HG03520 (cell line): ENCODE data around the gene TNPO1.
"Not testable (repeated sequence)": the region's sequence is repeated elsewhere in the genome, so short reads cannot be mapped to it uniquely, and the experiment has no call there.

ENCODE experiments used
- ATAC-seq: cut with Tn5 transposase; IDR thresholded peaks from one replicate; pipeline ENCODE4 v1.9.1; 2021; ENCODE audit warnings: mild to moderate bottlenecking, moderate library complexity; ENCODE audit not compliant: unreplicated experiment

TNPO1 gene

GRCh38 chr5:72925336-72926010, 109.0 kb downstream of the TNPO1 start:
- no peak for ATAC-seq

GRCh38 chr5:72932686-72933085, 116.2 kb downstream of the TNPO1 start:
- not testable (repeated sequence) for ATAC-seq

- ATAC-seq, result not testable (repeated sequence)
These were observed 118.7 kb downstream of the TNPO1 start for GRCh38 chr5:72934953-72935725.

GRCh38 chr5:72936893-72937292, 120.4 kb downstream of the TNPO1 start:
- ATAC-seq, result no peak

GRCh38 chr5:72937517-72938061, 121.1 kb downstream of the TNPO1 start:
- no peak for ATAC-seq

GRCh38 chr5:72938206-72938605, 121.7 kb downstream of the TNPO1 start:
- ATAC-seq, result no peak

GRCh38 chr5:72940082-72940481, 123.6 kb downstream of the TNPO1 start:
- no peak for ATAC-seq

GRCh38 chr5:72943307-72943706, 126.8 kb downstream of the TNPO1 start:
- no peak for ATAC-seq

GRCh38 chr5:72947498-72947897, 131.0 kb downstream of the TNPO1 start:
- no peak for ATAC-seq

GRCh38 chr5:72949481-72949880, 133.0 kb downstream of the TNPO1 start:
- no peak for ATAC-seq

- no peak for ATAC-seq
These were observed 135.4 kb downstream of the TNPO1 start for GRCh38 chr5:72951671-72952468.

- no peak for ATAC-seq
These were observed 137.9 kb downstream of the TNPO1 start for GRCh38 chr5:72954389-72954788.

- ATAC-seq, result peak; percentile 25
These were observed 138.8 kb downstream of the TNPO1 start for GRCh38 chr5:72955143-72955767.

- peak; percentile 84 for ATAC-seq
These were observed 139.4 kb downstream of the TNPO1 start, which contains the start of gene FCHO2 for GRCh38 chr5:72955768-72956323. FCHO2 (plus strand) TSS chr5:72956041; CDS start chr5:72956097, 56 bp downstream.

- peak; percentile 35 for ATAC-seq
These were observed 140.1 kb downstream of the TNPO1 start for GRCh38 chr5:72956324-72957140.

- no peak for ATAC-seq
These were observed 140.9 kb downstream of the TNPO1 start for GRCh38 chr5:72957337-72957736.

GRCh38 chr5:72959257-72959656, 142.8 kb downstream of the TNPO1 start:
- ATAC-seq, result no peak
